ENCODE results near the gene SLC27A5. TPM values are rescaled to one million over a fixed set of nuclear protein-coding genes. Genes with fewer than 3 reads are reported as not detected.

The SLC27A5 gene
- total RNA-seq, 1 donor from 2014 or later: 736 TPM

Other genes starting within 250 kb of the SLC27A5 start
- gene ZNF8, start 233.0 kb downstream of the SLC27A5 start, total RNA-seq: 1.8 TPM
- gene ERVK3-1, start 206.6 kb downstream of the SLC27A5 start, total RNA-seq: 14.3 TPM
- 2.4 TPM for gene ZSCAN22, start 185.0 kb downstream of the SLC27A5 start, total RNA-seq
- gene A1BG, start 158.5 kb downstream of the SLC27A5 start, total RNA-seq: 1,433 TPM
- 2.4 TPM for gene ZNF497, start 149.2 kb downstream of the SLC27A5 start, total RNA-seq
- gene ZNF837, start 131.0 kb downstream of the SLC27A5 start, total RNA-seq: 2.9 TPM
- gene RPS5, start 124.7 kb downstream of the SLC27A5 start, total RNA-seq: 311 TPM
- gene RNF225, start 116.3 kb downstream of the SLC27A5 start, total RNA-seq: not detected
- 5.8 TPM for gene ZNF584, start 103.3 kb downstream of the SLC27A5 start, total RNA-seq
- 1.9 TPM for gene ZNF132, start 71.8 kb downstream of the SLC27A5 start, total RNA-seq
- 4.6 TPM for gene ZNF324B, start 60.4 kb downstream of the SLC27A5 start, total RNA-seq
- gene ZNF324, start 44.9 kb downstream of the SLC27A5 start, total RNA-seq: 2.7 TPM
- gene ZNF446, start 35.6 kb downstream of the SLC27A5 start, total RNA-seq: 2.4 TPM
- 5.0 TPM for gene ZBTB45, start 7.8 kb upstream of the SLC27A5 start, total RNA-seq
- gene TRIM28, start 32.1 kb upstream of the SLC27A5 start, total RNA-seq: 84.0 TPM
- 73.4 TPM for gene CHMP2A, start 43.1 kb upstream of the SLC27A5 start, total RNA-seq
- 20.5 TPM for gene UBE2M, start 46.6 kb upstream of the SLC27A5 start, total RNA-seq
- 15.2 TPM for gene MZF1, start 61.3 kb upstream of the SLC27A5 start, total RNA-seq

Data from left lobe of liver (tissue), 1 donor.